OCI-M2 (cell line): ENCODE data around the gene PLEKHH1.
"Not testable (repeated sequence)": the region's sequence is repeated elsewhere in the genome, so short reads cannot be mapped to it uniquely, and the experiment has no call there.

Experiments
- DNase-seq: peaks from one replicate; lab custom pipeline; 2025; ENCODE audit not compliant: unreplicated experiment; lab: John Stamatoyannopoulos, UW

Gene PLEKHH1

DNA sequence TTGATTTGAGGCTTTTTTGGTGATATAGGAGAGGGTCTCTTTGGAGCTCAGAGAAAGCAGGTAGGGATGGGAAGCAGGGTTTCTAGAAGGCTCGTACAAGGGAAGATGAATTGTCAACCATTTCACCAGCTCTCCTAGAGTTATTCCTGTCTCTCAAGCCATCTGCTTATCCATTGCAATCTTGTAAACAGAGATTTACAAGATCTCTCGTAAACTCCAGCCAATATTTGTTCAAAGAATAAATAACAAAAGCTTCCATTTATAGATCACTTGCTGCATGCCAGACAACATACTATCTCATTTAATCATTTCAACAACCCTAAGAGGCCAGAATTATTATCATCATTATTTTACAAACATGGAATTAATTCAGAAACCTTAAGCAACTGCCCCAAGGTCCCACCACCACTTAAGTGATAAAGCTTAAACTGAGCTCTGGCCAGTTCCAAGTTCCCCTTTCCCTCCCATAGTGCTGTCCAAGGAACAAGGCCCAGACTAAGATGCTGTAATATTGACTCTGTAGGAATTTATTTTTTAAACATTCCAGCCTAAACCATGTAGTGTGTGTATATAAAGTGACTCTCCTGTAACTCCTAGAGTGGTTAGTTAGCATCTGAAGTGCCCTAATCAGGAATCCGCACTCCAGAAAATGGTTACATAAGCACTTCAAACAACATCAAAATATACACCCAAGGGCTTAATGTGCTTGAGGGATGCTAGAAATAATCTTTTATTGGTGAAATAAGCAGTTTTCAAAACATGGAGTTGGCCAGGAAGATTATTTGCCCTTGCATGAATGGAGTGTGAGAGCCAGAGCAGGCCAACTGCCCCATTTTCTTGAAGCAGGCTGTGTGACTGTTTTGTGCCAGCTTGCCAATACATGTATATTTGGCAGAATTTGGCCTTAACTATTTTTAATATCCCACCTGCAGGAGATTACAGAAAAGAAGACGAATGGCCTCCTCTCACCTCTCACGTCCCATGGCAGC, 2.8 kb upstream of the PLEKHH1 start:
- DNase-seq, result no peak

DNA sequence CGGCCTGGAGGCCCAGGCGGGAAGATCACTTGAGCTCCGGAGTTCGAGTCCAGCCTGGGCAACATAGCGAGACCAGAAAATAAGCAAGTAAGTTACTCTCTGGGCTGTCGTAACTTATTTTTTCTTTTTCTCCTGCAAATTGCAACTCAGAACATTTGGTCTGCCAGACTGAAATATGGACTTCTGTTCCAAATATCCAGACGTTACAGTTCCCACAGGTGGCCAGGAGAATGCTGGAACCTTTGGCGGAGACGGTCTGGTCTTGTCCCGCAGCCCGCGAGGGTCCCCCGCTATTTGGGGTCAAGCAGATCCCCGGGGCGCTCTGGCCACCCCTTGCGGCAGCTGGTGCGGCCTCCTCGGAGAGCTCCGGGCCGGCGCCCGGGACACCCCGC, 488 bp upstream of the PLEKHH1 start:
- no peak for DNase-seq

DNA sequence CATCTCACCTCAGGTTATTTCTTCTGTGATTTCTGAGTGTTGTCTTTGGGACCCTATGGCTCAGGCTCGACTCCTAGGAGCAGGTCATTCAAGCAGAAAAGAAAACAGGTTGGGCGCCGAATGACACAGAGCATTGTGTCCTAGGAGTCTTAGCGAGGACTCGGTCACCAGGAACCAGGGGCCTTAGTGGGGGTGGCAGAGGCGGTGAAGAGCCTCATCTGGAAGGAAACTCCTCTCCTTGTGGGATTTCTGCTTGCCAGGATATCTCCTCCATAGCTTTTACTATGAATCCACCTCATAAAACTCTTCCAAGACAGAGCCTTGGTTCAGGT, 630 bp downstream of the PLEKHH1 start:
- DNase-seq, result no peak

DNA sequence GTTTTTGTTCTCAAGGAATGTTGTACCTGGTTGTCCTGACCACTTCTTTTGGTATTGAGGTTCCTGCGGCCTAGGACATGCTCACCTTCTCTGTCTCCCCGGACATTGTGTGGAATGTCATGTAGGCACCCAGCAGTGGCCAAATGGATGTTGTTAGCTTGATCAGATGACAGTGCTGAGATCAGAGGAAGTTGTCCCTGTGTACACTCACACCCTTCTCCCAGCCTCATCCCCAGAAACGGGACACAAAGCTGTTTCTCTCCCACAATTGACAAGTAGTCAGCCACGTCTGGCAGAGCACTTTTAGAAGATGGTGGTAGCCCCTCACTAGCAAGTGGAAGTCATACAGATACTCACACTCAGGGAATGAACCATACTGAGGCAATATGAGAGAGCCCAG, 3.0 kb downstream of the PLEKHH1 start:
- DNase-seq, result no peak

DNA sequence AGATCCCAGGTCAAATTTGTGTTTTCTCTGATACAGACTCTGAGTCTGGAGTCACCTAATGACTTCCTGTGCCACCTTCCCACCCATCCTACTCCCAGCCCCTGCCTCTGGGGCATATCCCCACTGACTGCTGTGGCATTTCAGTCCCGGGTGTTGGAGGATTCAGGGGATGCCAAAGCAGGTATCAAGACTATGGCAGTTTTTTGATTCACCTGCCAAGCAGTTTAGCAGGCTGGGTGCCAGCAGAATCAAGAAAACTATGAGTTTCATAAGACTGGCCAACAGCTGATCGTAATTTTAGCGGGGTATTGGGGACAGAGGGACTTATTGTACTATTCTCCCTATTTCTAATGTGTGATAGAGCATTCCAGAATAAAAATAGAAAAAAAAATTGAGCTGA, 4.6 kb downstream of the PLEKHH1 start:
- DNase-seq, result no peak

DNA sequence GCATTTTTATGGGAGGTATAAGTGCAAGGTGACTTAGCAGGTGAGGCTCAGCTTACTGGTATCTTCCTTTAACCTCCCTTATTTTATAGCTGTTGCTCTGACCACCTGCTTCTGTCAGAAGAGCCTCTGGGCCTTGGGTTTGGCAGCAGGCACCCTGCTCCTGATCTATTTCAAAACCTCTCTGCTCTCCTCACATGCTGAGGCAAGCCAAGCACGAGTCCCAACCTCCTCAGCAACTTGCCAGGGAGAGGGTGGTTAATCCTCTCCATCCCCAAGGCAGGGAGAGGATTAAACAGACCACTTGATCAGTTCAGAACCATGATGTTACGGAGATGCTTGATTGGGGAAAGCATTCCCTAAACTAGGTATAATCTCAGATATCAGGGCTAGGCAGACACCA, 5.4 kb downstream of the PLEKHH1 start:
- DNase-seq, result no peak

DNA sequence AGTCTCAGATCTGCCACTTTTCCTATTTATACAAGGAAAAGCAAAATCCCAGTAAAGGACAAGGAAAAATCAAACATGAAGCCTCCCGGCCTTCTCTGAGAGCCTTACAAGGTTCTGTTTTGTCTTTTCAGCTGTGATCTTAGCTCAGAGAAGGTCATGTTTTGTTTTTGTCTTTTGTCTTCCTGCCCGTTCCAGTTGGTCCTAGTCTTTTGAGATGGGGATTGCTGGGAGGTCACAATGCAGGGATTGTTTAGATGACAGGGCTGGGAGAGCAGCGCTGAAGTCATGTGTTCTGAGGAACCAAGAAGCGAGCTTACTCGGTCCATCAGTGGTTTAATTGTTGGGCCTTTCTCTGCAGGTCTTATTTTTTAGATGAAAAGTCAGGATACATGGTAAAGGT, 6.0 kb downstream of the PLEKHH1 start:
- DNase-seq, result no peak

DNA sequence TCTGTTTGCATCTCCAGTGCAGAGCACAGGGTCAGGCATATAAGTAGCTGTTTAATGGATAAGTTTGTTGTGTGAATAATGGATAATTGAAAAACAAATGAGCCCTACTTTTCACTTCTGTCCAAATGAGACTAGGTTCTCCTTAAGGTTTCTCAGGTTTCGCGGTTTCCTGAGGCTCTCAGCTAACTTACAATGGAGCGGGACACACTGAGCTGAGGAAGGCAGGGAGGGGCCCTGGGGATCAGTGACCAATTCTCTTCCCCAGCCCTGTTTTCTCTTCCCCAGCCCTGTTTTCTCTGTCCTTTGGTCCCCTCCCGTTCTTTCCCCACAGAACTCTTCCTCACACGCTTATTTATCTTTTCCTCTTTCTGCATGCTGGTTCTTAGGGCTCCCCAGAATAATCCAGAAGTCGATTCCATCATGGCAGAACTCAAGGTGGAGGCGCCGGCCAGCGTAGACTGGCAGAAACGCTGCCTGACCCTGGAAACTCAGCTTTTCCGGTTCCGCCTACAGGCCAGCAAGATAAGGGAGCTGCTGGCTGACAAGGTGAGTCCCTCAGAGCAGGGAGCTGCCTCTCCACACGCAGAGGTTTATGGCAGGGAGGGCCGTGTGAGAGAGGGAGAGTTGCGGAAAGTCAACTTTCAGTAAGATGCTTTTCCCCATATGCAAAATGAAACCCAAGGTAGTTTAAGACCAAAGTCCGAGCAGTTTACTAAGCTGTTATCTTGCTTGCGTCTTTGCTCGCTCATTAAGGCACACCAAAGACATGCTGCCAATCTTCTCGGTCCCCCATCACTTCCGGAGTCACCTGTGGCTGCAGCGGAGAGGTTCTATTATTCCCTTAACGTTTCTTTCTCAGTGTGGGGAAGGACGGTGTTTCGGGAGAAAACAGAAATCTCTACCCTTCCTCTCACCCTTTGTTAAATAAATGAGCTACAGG, 8.6 kb downstream of the PLEKHH1 start:
- DNase-seq, result no peak

DNA sequence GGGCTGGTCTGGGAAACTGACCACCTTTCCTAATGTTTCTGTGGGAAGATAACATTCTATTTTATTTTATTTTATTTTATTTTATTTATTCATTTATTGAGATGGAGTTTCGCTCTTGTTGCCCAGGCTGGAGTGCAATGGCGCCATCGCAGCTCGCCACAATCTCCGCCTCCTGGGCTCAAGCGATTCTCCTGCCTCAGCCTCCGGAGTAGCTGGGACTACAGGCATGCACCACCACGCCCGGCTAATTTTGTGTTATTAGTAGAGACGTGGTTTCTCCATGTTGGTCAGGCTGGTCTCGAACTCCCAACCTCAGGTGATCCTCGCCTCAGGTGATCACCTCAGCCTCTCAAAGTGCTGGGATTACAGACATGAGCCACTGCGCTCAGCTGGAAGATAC, 9.5 kb downstream of the PLEKHH1 start:
- DNase-seq, result not testable (repeated sequence)

DNA sequence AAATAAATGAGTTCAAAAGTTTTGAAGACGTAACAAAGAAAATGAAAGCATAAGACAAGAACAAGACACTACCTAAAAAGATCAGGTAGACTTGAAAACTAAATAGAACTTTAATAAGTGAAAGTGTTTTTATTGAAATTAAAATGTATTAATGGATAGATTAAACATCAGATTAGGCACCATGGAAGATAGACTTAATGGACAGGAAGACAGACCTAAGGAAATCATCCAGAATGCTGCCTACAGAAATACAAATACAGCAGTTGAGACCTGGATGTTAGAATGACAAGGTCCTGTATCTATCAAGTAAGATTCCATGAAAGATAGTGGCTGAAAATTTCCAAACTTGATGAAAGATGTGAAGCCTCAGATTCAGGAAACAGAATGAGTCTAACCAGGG, 11.5 kb downstream of the PLEKHH1 start:
- no peak for DNase-seq

DNA sequence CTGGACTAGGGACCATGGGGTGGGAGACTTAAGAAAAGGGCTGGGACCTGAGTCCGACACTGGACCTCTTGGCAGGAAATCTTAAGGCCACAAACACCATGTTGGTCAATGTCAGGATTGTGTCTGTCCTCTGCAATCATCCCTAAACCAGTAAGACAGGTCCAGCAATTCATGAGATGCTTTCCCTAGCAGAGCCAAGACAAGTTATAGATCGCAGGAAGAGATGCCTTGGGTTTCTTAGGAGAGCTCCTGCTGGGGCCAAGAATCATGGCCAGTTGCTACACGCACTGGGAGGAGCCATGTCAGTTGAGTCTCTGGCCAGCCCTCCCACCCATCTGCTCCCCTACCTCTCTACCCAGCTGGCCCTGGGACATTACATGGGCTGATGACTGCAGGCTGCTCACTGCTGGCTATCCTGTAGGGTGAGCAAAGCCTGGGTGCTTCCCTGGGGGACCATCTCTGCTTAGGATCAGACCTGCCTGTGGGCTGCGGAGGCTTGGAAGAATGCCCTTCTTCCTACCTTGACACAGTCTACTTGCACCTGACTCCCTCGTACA, 14.2 kb downstream of the PLEKHH1 start:
- no peak for DNase-seq

DNA sequence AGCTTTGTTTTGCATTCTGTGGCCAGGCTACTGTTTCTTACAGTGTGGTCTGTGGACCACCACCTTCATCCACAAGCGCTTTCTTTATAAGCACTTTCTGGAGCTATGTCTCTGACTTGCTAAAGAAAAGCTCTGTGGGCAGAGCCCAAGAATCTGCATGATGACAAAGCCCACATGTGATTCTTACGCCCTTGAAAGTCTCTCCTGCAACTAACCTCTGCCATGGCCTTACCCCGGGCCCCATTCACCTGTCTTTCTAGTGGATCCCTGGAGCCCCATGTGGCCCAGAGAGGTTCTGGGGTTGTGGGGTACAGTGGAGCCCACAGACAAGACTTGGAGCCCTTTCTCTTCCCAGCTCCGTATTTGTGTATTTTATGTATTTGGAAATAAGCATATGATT, 16.6 kb downstream of the PLEKHH1 start:
- no peak for DNase-seq

DNA sequence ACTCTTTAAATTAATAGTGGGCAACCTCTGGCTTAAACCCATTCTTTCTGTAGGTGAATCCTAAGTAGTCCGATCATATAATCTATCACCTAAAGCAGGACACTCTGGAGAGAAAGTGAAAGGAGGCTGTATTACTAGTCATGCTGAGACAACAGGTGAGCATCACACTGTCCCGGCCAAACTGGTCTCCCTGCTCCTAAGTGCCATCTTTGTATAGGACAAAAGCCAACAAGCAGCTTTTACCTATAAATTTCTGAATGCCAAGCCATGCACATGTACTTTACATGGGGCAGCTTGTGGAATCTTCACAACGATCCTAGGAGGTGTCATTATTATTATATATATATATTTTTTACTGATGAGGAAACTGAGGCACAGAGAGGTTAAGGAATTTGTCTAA, 18.0 kb downstream of the PLEKHH1 start:
- no peak for DNase-seq

DNA sequence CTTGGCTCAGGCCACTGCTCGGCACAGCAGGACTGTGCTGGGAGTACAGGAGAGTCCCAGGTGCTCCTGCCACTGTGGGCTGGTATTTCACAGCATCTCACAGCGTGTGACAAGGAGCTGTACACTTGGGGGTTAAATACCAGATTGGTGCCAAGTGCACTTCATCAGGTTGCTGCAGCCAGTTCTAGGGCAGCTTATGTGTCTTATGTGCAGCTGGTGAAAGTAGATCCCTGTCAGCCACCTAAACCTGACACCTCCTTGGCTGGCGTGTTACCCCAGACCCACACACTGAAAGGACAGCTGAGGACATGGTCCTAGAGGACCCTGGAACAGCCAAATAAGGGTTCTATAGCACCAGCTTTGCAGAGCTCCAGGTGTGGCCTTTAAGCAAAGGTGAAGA, 18.9 kb downstream of the PLEKHH1 start:
- no peak for DNase-seq

DNA sequence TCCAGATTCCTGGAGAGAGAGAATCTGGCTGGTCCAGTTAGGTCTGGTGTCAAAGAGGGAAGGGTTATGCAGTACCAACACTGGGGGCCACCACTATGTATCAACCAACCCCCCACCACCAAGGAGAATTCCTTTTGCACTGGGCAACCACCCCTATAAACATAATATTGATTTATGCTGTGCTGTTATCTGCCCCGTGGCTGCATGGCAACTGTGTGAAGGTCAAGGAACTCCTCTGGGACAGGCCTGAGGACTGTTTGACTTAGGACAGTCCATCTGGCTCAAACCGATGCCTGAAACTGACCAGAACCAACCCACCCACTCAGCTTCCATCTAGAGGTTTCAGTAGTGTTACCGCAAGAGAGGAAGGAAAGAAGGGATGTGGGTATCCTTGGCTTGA, 20.5 kb downstream of the PLEKHH1 start:
- DNase-seq, result no peak

DNA sequence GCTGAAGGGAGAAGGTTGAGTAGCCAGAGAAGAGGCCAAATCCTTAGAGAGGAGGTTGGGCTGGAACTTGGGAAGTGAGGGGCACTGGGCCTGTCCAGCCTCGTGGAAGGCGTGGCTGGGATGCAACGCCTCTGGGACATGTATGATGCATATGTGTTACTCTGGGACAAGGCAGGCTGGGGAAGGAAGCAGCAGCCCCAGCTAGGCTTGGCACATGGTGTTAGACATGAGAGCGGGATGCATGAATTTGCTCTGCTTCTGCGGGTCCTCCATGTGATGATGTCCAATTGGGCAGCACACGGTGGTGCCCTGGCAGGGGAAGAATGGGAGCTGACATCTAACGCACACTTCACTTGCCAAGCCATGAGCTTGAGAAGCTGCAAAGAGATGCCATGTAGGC, 21.3 kb downstream of the PLEKHH1 start:
- DNase-seq, result no peak

DNA sequence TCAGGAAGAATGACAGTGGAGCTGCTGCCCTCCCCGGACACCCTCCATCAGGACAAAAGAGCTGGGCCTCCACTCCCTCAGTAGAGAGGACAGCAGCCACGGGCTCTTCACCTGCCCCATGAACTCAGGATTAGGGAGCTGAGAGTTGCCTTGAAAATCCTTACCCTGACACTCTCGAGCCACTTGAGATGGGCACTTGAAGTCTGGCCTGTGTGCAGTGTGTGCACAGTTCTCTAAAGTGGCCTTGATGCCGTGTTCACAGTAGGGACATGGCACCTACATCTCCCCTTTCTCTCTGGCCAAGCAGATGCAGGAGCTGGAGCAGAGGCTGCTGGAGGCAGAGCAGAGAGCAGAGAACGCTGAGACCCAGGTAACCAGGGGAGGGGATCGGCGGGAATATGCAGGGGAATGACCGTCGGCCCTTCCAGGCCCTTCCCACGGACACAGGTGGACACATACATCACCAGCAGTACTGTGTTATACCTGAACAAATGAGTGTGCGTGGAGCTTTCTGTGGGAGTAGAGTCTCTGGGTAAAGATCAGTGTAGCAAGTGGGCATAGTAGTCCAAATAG, 22.5 kb downstream of the PLEKHH1 start:
- DNase-seq, result no peak

DNA sequence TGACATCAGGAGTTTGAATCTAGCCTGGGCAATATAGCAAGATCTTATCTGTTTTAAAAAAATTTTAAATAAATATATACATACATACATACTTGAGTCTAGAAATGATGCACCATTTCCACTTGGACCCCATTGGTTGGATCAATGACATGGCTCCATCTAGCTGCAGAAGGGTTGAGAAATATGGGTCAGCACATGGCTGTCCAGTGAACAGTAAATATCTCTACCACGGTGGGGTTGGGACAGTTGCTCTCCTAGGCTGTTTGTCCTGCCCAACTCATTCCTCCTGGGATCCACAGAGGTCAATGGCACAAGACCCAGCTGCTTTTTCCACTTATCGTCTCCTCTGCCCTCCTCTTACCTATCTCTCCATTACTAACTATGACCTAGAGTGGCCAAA, 23.6 kb downstream of the PLEKHH1 start:
- no peak for DNase-seq

DNA sequence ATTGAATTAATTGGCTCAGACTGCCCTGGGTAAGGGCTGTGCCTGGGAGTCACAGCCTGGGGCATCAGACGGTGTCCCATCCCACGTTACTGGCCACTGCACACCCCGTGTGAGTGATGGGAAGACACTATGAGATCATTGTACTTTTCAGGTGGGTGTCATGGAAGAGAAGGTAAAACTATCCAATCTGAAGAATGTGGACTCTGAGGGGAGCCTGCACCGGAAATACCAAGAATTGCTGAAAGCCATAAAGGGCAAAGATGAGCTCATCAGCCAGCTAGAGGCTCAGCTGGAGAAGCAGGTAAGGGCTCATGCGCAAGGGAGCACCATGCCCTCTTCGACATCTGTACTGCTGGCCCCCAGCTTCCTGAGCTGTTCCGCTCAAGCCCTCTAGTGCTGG, 24.0 kb downstream of the PLEKHH1 start:
- DNase-seq, result no peak

DNA sequence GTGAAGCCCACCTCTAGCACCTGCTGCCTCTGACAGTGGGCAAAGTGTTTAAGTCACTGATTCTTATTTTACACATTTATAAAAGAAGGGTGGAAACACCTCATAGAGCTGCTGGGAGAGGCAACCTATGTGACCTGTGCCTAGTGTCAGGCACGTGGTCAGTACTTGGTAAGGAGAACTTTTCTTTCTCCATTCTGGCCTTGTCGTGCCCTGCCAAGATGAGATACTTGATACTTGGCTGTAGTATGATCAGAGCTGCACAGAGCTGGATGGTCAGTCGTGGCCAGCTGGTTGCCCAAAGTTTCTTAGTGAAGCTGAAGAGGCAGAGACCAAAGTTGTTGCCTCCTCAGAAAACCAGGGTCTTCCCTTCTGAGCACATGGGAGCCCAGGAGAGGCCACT, 24.6 kb downstream of the PLEKHH1 start:
- no peak for DNase-seq

DNA sequence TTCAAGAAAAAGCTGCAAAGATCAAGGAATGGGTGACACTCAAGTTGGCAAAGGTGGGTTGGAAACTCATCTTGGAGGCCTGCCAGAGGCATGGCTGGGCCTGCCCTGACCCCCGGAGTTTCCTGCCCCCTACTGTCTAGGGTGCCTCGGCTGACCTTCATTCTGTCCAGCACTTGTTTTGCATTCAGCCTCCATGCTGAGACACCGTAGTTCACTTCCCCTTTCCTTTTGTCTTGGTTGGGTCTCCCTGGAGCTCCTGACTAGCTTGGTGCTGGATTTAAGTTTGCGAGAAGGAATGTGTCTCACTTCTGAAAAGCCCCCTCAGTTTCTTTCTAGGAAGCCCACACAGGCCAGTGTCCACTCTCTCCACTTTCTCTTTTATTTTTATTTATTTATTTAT, 26.5 kb downstream of the PLEKHH1 start:
- no peak for DNase-seq
